Astrocyte (in vitro differentiated cells and primary cell): ENCODE results near the gene TNFRSF12A. TPM values are rescaled to one million over a fixed set of nuclear protein-coding genes. Genes with fewer than 3 reads are reported as not detected.

ENCODE experiments used
- DNase-seq: peaks from one replicate; pipeline ENCODE4 v3.0.0-alpha.2; 2010; ENCODE audit warnings: low read depth
- FAIRE-seq: peaks from 2 replicates; lab custom pipeline; 2011; peaks lifted over from hg19 to GRCh38; lab: Jason Lieb, UNC
- H2AFZ ChIP-seq: 2 replicates; pipeline ENCODE4 v1.6.0; 2012; ENCODE audit warnings: low read depth, low read length, inconsistent platforms
- H3K27ac ChIP-seq: 2 replicates; pipeline ENCODE4 v1.5.1; 2011; ENCODE audit warnings: low read depth, low read length, inconsistent platforms
- H3K27me3 ChIP-seq: 2 replicates; pipeline ENCODE4 v1.6.0; 2011; ENCODE audit warnings: low read length, inconsistent platforms; ENCODE audit not compliant: insufficient read depth
- H3K36me3 ChIP-seq: 2 replicates; pipeline ENCODE4 v1.5.1; 2011; ENCODE audit warnings: low read length, inconsistent platforms; ENCODE audit not compliant: insufficient read depth
- H3K4me1 ChIP-seq: 2 replicates; pipeline ENCODE4 v1.5.1; 2011; ENCODE audit warnings: low read length, inconsistent platforms; ENCODE audit not compliant: insufficient read depth
- H3K4me2 ChIP-seq: 2 replicates; pipeline ENCODE4 v1.6.0; 2012; ENCODE audit warnings: low read length, inconsistent platforms
- H3K4me3 ChIP-seq: 2 replicates; pipeline ENCODE4 v1.5.1; 2011; ENCODE audit warnings: low read depth, mild to moderate bottlenecking, low read length, inconsistent platforms; ENCODE audit not compliant: insufficient read depth
- H3K79me2 ChIP-seq: 2 replicates; pipeline ENCODE4 v1.6.0; 2012; ENCODE audit warnings: mild to moderate bottlenecking, low read length, inconsistent platforms; ENCODE audit not compliant: insufficient read depth
- H3K9ac ChIP-seq: 2 replicates; pipeline ENCODE4 v1.6.0; 2012; ENCODE audit warnings: mild to moderate bottlenecking, low read length, inconsistent platforms
- H3K9me3 ChIP-seq: 2 replicates; pipeline ENCODE4 v1.5.1; 2012; ENCODE audit warnings: low read depth, mild to moderate bottlenecking, low read length, inconsistent platforms; ENCODE audit not compliant: insufficient read depth
- H4K20me1 ChIP-seq: 2 replicates; pipeline ENCODE4 v1.6.0; 2012; ENCODE audit warnings: low read length, inconsistent platforms; ENCODE audit not compliant: insufficient read depth
- H3K27ac Mint-ChIP-seq: one replicate; pipeline ENCODE4 v1.8.0; 2021; ENCODE audit warnings: mild to moderate bottlenecking, mixed read lengths; ENCODE audit not compliant: unreplicated experiment
- H3K27me3 Mint-ChIP-seq: one replicate; pipeline ENCODE4 v1.8.0; 2021; ENCODE audit warnings: low read depth, mixed read lengths; ENCODE audit not compliant: unreplicated experiment
- H3K36me3 Mint-ChIP-seq: one replicate; pipeline ENCODE4 v1.8.0; 2021; ENCODE audit warnings: low read depth, mixed read lengths; ENCODE audit not compliant: unreplicated experiment
- H3K4me1 Mint-ChIP-seq: one replicate; pipeline ENCODE4 v1.8.0; 2021; ENCODE audit warnings: low read depth, mixed read lengths; ENCODE audit not compliant: unreplicated experiment
- H3K4me3 Mint-ChIP-seq: one replicate; pipeline ENCODE4 v1.8.0; 2021; ENCODE audit warnings: mild to moderate bottlenecking, moderate library complexity, mixed read lengths; ENCODE audit not compliant: unreplicated experiment
- H3K9me3 Mint-ChIP-seq: one replicate; pipeline ENCODE4 v1.8.0; 2021; ENCODE audit warnings: mild to moderate bottlenecking, mixed read lengths; ENCODE audit not compliant: unreplicated experiment
- EZH2 ChIP-seq: IDR thresholded peaks from 2 replicates; pipeline ENCODE4 v1.6.1; 2012; ENCODE audit warnings: mild to moderate bottlenecking, low read length, inconsistent platforms; ENCODE audit not compliant: insufficient read depth
- total RNA-seq: library from RNA; stranded (reverse); gene quantifications from 2 replicates; pipeline ENCODE4 v1.2.1, GENCODE V29; 2021
- TF ChIP-seq, protein P1 (sequence below): IDR thresholded peaks from 2 replicates; pipeline ENCODE4 v1.5.1; 2011; ENCODE audit warnings: low read depth, mild to moderate bottlenecking, inconsistent platforms, low read length, moderate library complexity; ENCODE audit not compliant: insufficient read depth

TNFRSF12A gene
- total RNA-seq, 1 donor from 2014 or later, result 262 TPM

DNA sequence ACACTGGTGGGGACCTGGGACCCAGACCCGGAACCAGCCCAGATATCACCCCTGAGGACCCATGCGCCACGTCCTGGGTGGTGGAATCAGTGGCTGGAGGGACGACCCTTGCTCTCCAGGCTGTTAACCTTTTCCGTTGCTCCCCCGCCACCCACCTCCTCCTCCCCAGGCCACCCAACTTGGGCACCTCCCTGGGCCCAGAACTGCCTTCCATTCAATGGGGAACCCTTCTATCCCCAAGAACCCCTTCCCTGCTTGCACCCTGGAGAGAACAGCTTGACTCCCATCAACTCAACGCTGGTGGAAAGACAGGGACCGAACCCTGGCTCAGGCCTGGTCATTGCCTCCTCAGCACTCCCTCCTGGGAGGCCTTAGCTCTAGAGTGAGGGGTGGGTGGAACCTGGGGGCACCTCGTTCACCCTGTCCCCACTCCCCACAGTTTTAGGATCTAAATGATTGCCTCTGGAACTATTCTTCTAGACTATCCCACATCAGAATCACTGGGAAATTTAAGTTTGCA is 39.6 kb downstream of the TNFRSF12A start:
- Mint-ChIP-seq H3K36me3 (peaks cover 8% of the 10 kb centered on the region), H3K27me3 (peaks cover 5% of the 10 kb centered on the region), H3K4me3 (peak overlapping the region; percentile 84), H3K9me3 (peaks cover under 1% of the 10 kb centered on the region), H3K4me1 (no peaks in the 10 kb centered on the region), H3K27ac (peak overlapping the region; percentile 19)
- no peaks in the 10 kb centered on the region for H3K9me3 ChIP-seq
- H3K4me3 ChIP-seq, result peak overlapping the region; percentile 73
- peak overlapping the region; percentile 85 for H3K9ac ChIP-seq
- TF ChIP-seq, protein P1, sequence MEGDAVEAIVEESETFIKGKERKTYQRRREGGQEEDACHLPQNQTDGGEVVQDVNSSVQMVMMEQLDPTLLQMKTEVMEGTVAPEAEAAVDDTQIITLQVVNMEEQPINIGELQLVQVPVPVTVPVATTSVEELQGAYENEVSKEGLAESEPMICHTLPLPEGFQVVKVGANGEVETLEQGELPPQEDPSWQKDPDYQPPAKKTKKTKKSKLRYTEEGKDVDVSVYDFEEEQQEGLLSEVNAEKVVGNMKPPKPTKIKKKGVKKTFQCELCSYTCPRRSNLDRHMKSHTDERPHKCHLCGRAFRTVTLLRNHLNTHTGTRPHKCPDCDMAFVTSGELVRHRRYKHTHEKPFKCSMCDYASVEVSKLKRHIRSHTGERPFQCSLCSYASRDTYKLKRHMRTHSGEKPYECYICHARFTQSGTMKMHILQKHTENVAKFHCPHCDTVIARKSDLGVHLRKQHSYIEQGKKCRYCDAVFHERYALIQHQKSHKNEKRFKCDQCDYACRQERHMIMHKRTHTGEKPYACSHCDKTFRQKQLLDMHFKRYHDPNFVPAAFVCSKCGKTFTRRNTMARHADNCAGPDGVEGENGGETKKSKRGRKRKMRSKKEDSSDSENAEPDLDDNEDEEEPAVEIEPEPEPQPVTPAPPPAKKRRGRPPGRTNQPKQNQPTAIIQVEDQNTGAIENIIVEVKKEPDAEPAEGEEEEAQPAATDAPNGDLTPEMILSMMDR, result no peak
- TF ChIP-seq EZH2, result no peak
- no peaks in the 10 kb centered on the region for H3K79me2 ChIP-seq
- peak overlapping the region; percentile 96 for H2AFZ ChIP-seq
- peaks cover 10% of the 10 kb centered on the region for H3K4me1 ChIP-seq
- H3K27ac ChIP-seq, result peak overlapping the region; percentile 42
- DNase-seq (no peak), FAIRE-seq (no peak)
- H3K27me3 ChIP-seq, result peaks cover 2% of the 10 kb centered on the region
- H3K4me2 ChIP-seq, result peak overlapping the region; percentile 93
- no peaks in the 10 kb centered on the region for H4K20me1 ChIP-seq
- H3K36me3 ChIP-seq, result no peaks in the 10 kb centered on the region

DNA sequence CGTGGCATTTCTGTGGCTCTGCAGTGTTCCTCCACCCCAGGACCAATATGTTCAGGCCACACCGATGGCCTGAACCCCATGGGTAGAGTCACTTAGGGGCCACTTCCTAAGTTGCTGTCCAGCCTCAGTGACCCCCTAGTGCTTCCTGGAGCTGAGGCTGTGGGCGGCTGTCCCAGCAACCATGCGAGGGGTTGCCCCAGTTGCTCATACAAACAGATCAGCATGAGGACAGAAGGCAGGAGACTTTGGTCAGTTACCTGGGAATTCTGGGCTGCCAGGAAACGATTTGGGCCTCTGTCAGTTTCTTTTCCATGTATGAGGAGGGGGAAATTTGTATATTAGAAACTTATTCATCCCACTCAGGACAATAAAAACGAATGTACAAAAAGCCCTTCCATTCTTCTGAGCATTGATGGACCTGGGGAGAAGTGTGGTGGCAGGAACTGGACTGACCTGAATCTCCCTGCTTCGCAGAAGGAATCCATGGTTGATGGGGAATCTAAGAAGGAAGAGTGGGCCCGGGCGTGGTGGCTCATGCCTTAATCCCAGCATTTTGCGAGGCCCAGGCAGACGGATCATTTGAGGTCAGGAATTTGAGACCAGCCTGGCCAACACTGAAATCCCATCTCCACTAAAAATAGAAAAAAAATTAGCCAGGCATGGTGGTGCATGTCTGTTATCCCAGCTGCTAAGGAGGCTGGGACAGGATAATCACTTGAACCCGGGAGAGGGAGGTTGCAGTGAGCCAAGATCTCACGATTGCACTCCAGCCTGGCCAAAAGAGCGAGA is 40.4 kb downstream of the TNFRSF12A start:
- Mint-ChIP-seq H3K27ac (peak overlapping the region; percentile 53), H3K27me3 (peaks cover 3% of the 10 kb centered on the region), H3K4me3 (peak overlapping the region; percentile 84), H3K4me1 (peaks cover 5% of the 10 kb centered on the region), H3K9me3 (no peaks in the 10 kb centered on the region), H3K36me3 (peaks cover 4% of the 10 kb centered on the region)
- H3K79me2 ChIP-seq, result no peaks in the 10 kb centered on the region
- H3K9me3 ChIP-seq, result no peaks in the 10 kb centered on the region
- H3K27ac ChIP-seq, result no peak overlapping the region
- no peak overlapping the region for H3K4me3 ChIP-seq
- DNase-seq (no peak), FAIRE-seq (no peak)
- no peak overlapping the region for H3K9ac ChIP-seq
- H3K36me3 ChIP-seq, result no peaks in the 10 kb centered on the region
- no peak for TF ChIP-seq EZH2
- TF ChIP-seq, protein P1, result no peak
- peaks cover 2% of the 10 kb centered on the region for H3K27me3 ChIP-seq
- peaks cover 13% of the 10 kb centered on the region for H3K4me1 ChIP-seq
- H2AFZ ChIP-seq, result no peak overlapping the region
- no peak overlapping the region for H3K4me2 ChIP-seq
- H4K20me1 ChIP-seq, result no peaks in the 10 kb centered on the region

DNA sequence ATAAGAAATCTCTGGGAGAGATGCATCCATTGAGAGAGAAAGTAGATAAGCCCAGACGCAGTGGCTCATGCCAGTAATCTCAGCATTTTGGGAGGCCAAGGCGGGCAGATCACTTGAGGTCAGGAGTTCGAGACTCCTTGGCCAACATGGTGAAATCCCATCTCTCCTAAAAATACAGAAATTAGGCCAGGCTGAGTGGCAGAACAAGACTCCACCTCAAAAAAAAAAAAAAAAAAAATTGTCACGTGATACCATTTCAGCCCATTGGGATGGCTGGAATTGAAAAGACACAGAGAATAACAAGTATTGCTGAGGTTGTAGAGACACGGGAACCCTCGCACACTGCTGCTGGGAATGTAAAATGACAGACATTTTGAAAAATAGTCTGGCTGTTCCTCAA is 42.4 kb downstream of the TNFRSF12A start:
- no peaks in the 10 kb centered on the region for H3K36me3 ChIP-seq
- FAIRE-seq, result no peak

More for the DNA sequence above, 42.4 kb downstream of the TNFRSF12A start:
- no peak overlapping the region for H3K27ac ChIP-seq
- Mint-ChIP-seq H3K4me3 (no peak overlapping the region), H3K27ac (no peak overlapping the region), H3K27me3 (no peaks in the 10 kb centered on the region), H3K9me3 (no peaks in the 10 kb centered on the region), H3K36me3 (peaks cover under 1% of the 10 kb centered on the region), H3K4me1 (peaks cover 5% of the 10 kb centered on the region)
- no peak overlapping the region for H3K9ac ChIP-seq
- no peaks in the 10 kb centered on the region for H3K9me3 ChIP-seq
- no peak overlapping the region for H2AFZ ChIP-seq
- H3K4me3 ChIP-seq, result no peak overlapping the region
- H3K79me2 ChIP-seq, result no peaks in the 10 kb centered on the region
- peaks cover 2% of the 10 kb centered on the region for H3K27me3 ChIP-seq
- no peak overlapping the region for H3K4me2 ChIP-seq
- TF ChIP-seq EZH2, result no peak
- TF ChIP-seq, protein P1, result no peak
- H3K4me1 ChIP-seq, result peaks cover 16% of the 10 kb centered on the region
- no peaks in the 10 kb centered on the region for H4K20me1 ChIP-seq
- no peak for DNase-seq
